Measurements from ENCODE around the gene MRPL58. TPM values are rescaled to one million over a fixed set of nuclear protein-coding genes. Genes with fewer than 3 reads are reported as not detected.
A peak's percentile ranks its signal among the peaks of the same experiment; 100 is the strongest.
"Not testable (repeated sequence)": the region's sequence is repeated elsewhere in the genome, so short reads cannot be mapped to it uniquely, and the experiment has no call there.

Gene MRPL58
- total RNA-seq, 1 donor from 2014 or later: 26.8 TPM

- TF ChIP-seq, protein P1, sequence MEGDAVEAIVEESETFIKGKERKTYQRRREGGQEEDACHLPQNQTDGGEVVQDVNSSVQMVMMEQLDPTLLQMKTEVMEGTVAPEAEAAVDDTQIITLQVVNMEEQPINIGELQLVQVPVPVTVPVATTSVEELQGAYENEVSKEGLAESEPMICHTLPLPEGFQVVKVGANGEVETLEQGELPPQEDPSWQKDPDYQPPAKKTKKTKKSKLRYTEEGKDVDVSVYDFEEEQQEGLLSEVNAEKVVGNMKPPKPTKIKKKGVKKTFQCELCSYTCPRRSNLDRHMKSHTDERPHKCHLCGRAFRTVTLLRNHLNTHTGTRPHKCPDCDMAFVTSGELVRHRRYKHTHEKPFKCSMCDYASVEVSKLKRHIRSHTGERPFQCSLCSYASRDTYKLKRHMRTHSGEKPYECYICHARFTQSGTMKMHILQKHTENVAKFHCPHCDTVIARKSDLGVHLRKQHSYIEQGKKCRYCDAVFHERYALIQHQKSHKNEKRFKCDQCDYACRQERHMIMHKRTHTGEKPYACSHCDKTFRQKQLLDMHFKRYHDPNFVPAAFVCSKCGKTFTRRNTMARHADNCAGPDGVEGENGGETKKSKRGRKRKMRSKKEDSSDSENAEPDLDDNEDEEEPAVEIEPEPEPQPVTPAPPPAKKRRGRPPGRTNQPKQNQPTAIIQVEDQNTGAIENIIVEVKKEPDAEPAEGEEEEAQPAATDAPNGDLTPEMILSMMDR (IDR thresholded peaks at IDR 0.05; ENCODE audit: unreplicated experiment): no peak
- Mint-ChIP-seq H3K27ac (no peak overlapping the region), H3K27me3 (no peaks in the 10 kb centered on the region), H3K4me1 (ENCODE audit: low read depth) (no peaks in the 10 kb centered on the region), H3K9me3 (ENCODE audit: low read depth) (no peaks in the 10 kb centered on the region), H3K4me3 (ENCODE audit: low read depth) (no peak overlapping the region), H3K36me3 (ENCODE audit: insufficient read depth) (peaks cover 11% of the 10 kb centered on the region)
- no peak for DNase-seq (ENCODE audit: low spot score, unreplicated experiment)
These were observed 7.2 kb upstream of the MRPL58 start for GRCh38 chr17:75005291-75005690.

DNA sequence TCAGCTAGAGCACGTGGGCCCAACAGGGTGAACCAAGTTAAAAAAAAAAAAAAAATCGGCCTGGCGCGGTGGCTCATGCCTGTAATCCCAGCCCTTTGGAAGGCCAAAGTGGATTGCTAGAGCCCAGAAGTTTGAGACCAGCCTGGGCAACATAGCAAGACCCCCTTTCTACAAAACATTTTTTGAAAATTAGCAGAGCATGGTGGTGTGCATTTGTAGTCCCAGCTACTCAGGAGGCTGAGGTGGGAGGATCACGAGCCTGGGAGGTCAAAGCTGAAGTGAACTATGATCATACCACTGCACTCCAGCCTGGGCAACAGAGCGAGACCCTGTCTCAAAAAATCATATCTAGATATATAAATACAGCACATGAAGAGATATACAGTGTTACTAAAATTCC, 6.4 kb upstream of the MRPL58 start:
- H3K4me3 Mint-ChIP-seq (ENCODE audit: low read depth); H3K4me1 Mint-ChIP-seq (ENCODE audit: low read depth); H3K36me3 Mint-ChIP-seq (ENCODE audit: insufficient read depth); H3K27me3 Mint-ChIP-seq; DNase-seq (ENCODE audit: low spot score, unreplicated experiment); H3K27ac Mint-ChIP-seq; H3K9me3 Mint-ChIP-seq (ENCODE audit: low read depth): not testable (repeated sequence)

DNA sequence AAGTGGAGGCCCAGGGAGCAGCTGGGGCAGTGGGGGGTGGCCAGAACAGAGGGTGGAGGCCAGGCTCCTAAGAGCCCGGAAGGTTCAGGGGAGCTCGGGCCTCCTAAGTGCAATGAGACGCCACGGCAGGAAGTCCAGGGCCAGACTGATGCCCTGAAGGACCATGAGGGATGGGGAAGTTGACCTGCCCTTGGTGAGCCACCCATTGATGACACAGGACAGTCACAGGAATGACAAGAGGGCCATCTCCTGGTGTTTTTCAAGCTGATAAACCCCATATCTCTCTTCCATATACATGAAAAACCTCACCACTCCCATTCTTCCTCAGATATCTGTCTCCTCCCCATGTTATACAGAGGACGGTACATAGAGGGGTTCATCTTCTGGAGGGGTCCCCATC, 5.8 kb upstream of the MRPL58 start:
- Mint-ChIP-seq H3K36me3 (ENCODE audit: insufficient read depth) (peaks cover 10% of the 10 kb centered on the region), H3K27ac (no peak overlapping the region)
- TF ChIP-seq, protein P1 (IDR thresholded peaks at IDR 0.05; ENCODE audit: unreplicated experiment): no peak

GRCh38 chr17:75008373-75008772, 4.1 kb upstream of the MRPL58 start:
- no peak overlapping the region for H3K4me3 Mint-ChIP-seq (ENCODE audit: low read depth)
- no peaks in the 10 kb centered on the region for H3K27me3 Mint-ChIP-seq
- peaks cover 7% of the 10 kb centered on the region for H3K36me3 Mint-ChIP-seq (ENCODE audit: insufficient read depth)
- no peaks in the 10 kb centered on the region for H3K9me3 Mint-ChIP-seq (ENCODE audit: low read depth)
- H3K4me1 Mint-ChIP-seq (ENCODE audit: low read depth): peaks cover 10% of the 10 kb centered on the region
- H3K27ac Mint-ChIP-seq: no peak overlapping the region
- DNase-seq (ENCODE audit: low spot score, unreplicated experiment): no peak
- TF ChIP-seq, protein P1 (IDR thresholded peaks at IDR 0.05; ENCODE audit: unreplicated experiment): no peak

More for the DNA sequence above, 5.8 kb upstream of the MRPL58 start:
- H3K4me1 Mint-ChIP-seq (ENCODE audit: low read depth): peaks cover 2% of the 10 kb centered on the region
- DNase-seq (ENCODE audit: low spot score, unreplicated experiment): no peak
- H3K4me3 Mint-ChIP-seq (ENCODE audit: low read depth): no peak overlapping the region
- H3K27me3 Mint-ChIP-seq: no peaks in the 10 kb centered on the region
- no peaks in the 10 kb centered on the region for H3K9me3 Mint-ChIP-seq (ENCODE audit: low read depth)

DNA sequence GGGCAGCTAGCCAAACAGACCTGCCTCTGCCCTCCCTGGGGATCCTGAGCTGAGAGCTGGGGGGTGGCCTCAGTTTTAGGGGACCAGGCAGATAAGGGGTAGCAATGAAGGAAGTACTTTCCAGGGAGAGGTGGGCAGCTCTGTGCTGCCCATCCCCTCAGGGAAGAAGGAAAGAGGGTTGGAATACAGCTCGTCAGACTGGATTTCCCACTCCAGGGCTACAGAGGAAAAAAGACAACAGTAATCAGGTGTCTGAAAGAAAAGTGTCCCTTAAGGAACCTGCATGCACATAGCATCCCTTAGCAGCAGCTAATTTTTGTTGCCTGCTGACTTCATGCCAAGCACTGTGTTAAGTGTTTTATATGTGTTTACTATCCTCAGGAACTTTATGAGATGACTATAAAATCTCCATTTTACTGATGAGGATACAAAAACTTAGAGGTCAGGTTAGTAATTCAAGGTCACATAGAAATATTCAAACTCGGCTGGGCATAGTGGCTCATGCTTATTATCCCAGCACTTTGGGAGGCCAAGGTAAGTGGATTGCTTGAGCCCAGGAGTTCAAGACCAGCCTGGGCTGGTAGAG, 3.2 kb upstream of the MRPL58 start:
- Mint-ChIP-seq H3K27me3 (no peaks in the 10 kb centered on the region), H3K4me3 (ENCODE audit: low read depth) (no peak overlapping the region), H3K9me3 (ENCODE audit: low read depth) (no peaks in the 10 kb centered on the region), H3K4me1 (ENCODE audit: low read depth) (peaks cover 16% of the 10 kb centered on the region), H3K27ac (peak overlapping the region; percentile 71), H3K36me3 (ENCODE audit: insufficient read depth) (peaks cover 9% of the 10 kb centered on the region)
- DNase-seq (ENCODE audit: low spot score, unreplicated experiment): no peak
- TF ChIP-seq, protein P1 (IDR thresholded peaks at IDR 0.05; ENCODE audit: unreplicated experiment): no peak

- Mint-ChIP-seq H3K36me3 (ENCODE audit: insufficient read depth) (peaks cover 5% of the 10 kb centered on the region), H3K27me3 (no peaks in the 10 kb centered on the region), H3K4me3 (ENCODE audit: low read depth) (peak overlapping the region; percentile 55), H3K9me3 (ENCODE audit: low read depth) (no peaks in the 10 kb centered on the region), H3K4me1 (ENCODE audit: low read depth) (peaks cover 16% of the 10 kb centered on the region), H3K27ac (peak overlapping the region; percentile 47)
- DNase-seq (ENCODE audit: low spot score, unreplicated experiment): no peak
- TF ChIP-seq, protein P1 (IDR thresholded peaks at IDR 0.05; ENCODE audit: unreplicated experiment): no peak
These were observed 1.6 kb upstream of the MRPL58 start for GRCh38 chr17:75010683-75011400.
